Fibroblast of lung (primary cell): Measurements from ENCODE around the gene PLA2G3. TPM values are rescaled to one million over a fixed set of nuclear protein-coding genes. Genes with fewer than 3 reads are reported as not detected.

ENCODE experiments used
- DNase-seq, 2 donors: peaks; one replicate each; pipeline versions ENCODE4 v3.0.0 to v3.0.0-alpha.2; 2010; ENCODE audit warnings: low read depth in 2 of 2
- H2AFZ ChIP-seq: 2 replicates; pipeline ENCODE4 v1.5.1; 2012; ENCODE audit warnings: low read length, control low read depth, inconsistent platforms
- H3K27ac ChIP-seq: 2 replicates; pipeline ENCODE4 v1.5.1; 2011; ENCODE audit warnings: low read length, control low read depth; ENCODE audit not compliant: insufficient read depth
- H3K27me3 ChIP-seq: 2 replicates; pipeline ENCODE4 v1.5.1; 2011; ENCODE audit warnings: mild to moderate bottlenecking, low read length; ENCODE audit not compliant: control insufficient read depth, insufficient read depth
- H3K36me3 ChIP-seq: 2 replicates; pipeline ENCODE4 v1.5.1; 2011; ENCODE audit warnings: low read length; ENCODE audit not compliant: control insufficient read depth, insufficient read depth
- H3K4me1 ChIP-seq: 2 replicates; pipeline ENCODE4 v1.5.1; 2011; ENCODE audit warnings: low read length; ENCODE audit not compliant: control insufficient read depth, insufficient read depth; ENCODE audit errors: extremely low read depth
- H3K4me2 ChIP-seq: 2 replicates; pipeline ENCODE4 v1.5.1; 2011; ENCODE audit warnings: low read length, control low read depth; ENCODE audit not compliant: insufficient read depth; ENCODE audit errors: extremely low read depth
- H3K4me3 ChIP-seq, 4 experiments: fragments of 200-600 bp in 1 of 4; sonication (generic) in 1 of 4; replicated peaks in 1 of 4; 2 replicates each; pipeline ENCODE4 v1.5.1; 2011 to 2016; ENCODE audit warnings: low read length in 4 of 4, low read depth in 3 of 4, mild to moderate bottlenecking in 3 of 4, control low read depth in 2 of 4, inconsistent platforms in 1 of 4, mixed read lengths in 1 of 4; ENCODE audit not compliant: insufficient read depth in 1 of 4; ENCODE audit errors: control extremely low read depth in 1 of 4
- H3K79me2 ChIP-seq: 2 replicates; pipeline ENCODE4 v1.5.1; 2012; ENCODE audit warnings: mild to moderate bottlenecking, low read length, inconsistent platforms; ENCODE audit not compliant: control insufficient read depth, insufficient read depth
- H3K9ac ChIP-seq: 2 replicates; pipeline ENCODE4 v1.5.1; 2011; ENCODE audit warnings: mild to moderate bottlenecking, low read length, control low read depth; ENCODE audit not compliant: insufficient read depth
- H3K9me3 ChIP-seq: 2 replicates; pipeline ENCODE4 v1.5.1; 2012; ENCODE audit warnings: low read depth, low read length; ENCODE audit not compliant: control insufficient read depth, insufficient read depth
- H4K20me1 ChIP-seq: 2 replicates; pipeline ENCODE4 v1.5.1; 2011; ENCODE audit warnings: low read length; ENCODE audit not compliant: control insufficient read depth, insufficient read depth; ENCODE audit errors: extremely low read depth
- CTCF ChIP-seq, 2 donors: IDR thresholded peaks in 1 of 2; conservative IDR thresholded peaks in 1 of 2; 1 replicate in 1 of 2; 2 replicates in 1 of 2; pipeline ENCODE4 v1.5.1; 2011 to 2012; ENCODE audit warnings: low read length in 2 of 2, control low read depth in 1 of 2, inconsistent platforms in 1 of 2, low read depth in 1 of 2, mild to moderate bottlenecking in 1 of 2
- EZH2 ChIP-seq: IDR thresholded peaks from 2 replicates; pipeline ENCODE4 v1.5.1; 2012; ENCODE audit warnings: low read length, control low read depth, mild to moderate bottlenecking; ENCODE audit errors: missing control alignments
- polyA plus RNA-seq, 2 donors: library from polyadenylated mRNA; depleted of rRNA in 1 of 2; stranded (reverse) in 1 of 2; unstranded in 1 of 2; fragments of >200 nt; gene quantifications; 2 replicates each; pipeline ENCODE4 v1.2.1, GENCODE V29; 2011 to 2012; ENCODE audit warnings: missing spikeins in 1 of 2
- total RNA-seq: library from RNA; depleted of rRNA; stranded (reverse); fragments of >200 nt; gene quantifications from 2 replicates; pipeline ENCODE4 v1.2.1, GENCODE V29; 2014

PLA2G3 gene
- total and polyA plus RNA-seq, 2 donors (not counting 1 experiment from before 2014, with no cell fraction given), result 0.18 to 0.33 TPM

GRCh38 chr22:31096657-31097279, 43.5 kb downstream of the PLA2G3 start:
- Histone ChIP-seq H2AFZ (no peak overlapping the region), H3K27me3 (no peaks in the 10 kb centered on the region), H3K4me3 (no peak overlapping the region), H3K4me2 (no peak overlapping the region), H3K9ac (no peak overlapping the region), H3K79me2 (peaks cover 7% of the 10 kb centered on the region), H3K9me3 (no peaks in the 10 kb centered on the region), H3K4me1 (peaks cover 3% of the 10 kb centered on the region), H3K27ac (no peak overlapping the region), H4K20me1 (no peaks in the 10 kb centered on the region), H3K36me3 (peaks cover 73% of the 10 kb centered on the region)
- TF ChIP-seq EZH2 (no peak), CTCF (conservative IDR thresholded peaks at IDR 0.05 in 1 of 2, IDR thresholded peaks at IDR 0.05 in 1 of 2; ENCODE audit: low read depth in 1 of 2, low read length in 2 of 2) (no peak)
- DNase-seq, result no peak

- TF ChIP-seq CTCF (conservative IDR thresholded peaks at IDR 0.05 in 1 of 2, IDR thresholded peaks at IDR 0.05 in 1 of 2; ENCODE audit: low read depth in 1 of 2, low read length in 2 of 2) (no peak), EZH2 (no peak)
- H3K79me2 ChIP-seq, result peaks cover 11% of the 10 kb centered on the region
Measured at GRCh38 chr22:31095637-31096249, 44.6 kb downstream of the PLA2G3 start.

GRCh38 chr22:31094741-31095140, 45.6 kb downstream of the PLA2G3 start:
- Histone ChIP-seq H3K79me2 (peaks cover 12% of the 10 kb centered on the region), H3K9ac (no peak overlapping the region), H3K36me3 (peaks cover 81% of the 10 kb centered on the region), H3K4me2 (no peak overlapping the region), H4K20me1 (no peaks in the 10 kb centered on the region), H3K27me3 (no peaks in the 10 kb centered on the region), H3K4me1 (peaks cover 2% of the 10 kb centered on the region), H3K4me3 (no peak overlapping the region), H3K9me3 (no peaks in the 10 kb centered on the region), H2AFZ (no peak overlapping the region), H3K27ac (no peak overlapping the region)
- DNase-seq, result no peak
- TF ChIP-seq CTCF (conservative IDR thresholded peaks at IDR 0.05 in 1 of 2, IDR thresholded peaks at IDR 0.05 in 1 of 2; ENCODE audit: low read depth in 1 of 2, low read length in 2 of 2) (no peak), EZH2 (no peak)

More at GRCh38 chr22:31095637-31096249, 44.6 kb downstream of the PLA2G3 start:
- Histone ChIP-seq H3K27ac (no peak overlapping the region), H2AFZ (no peak overlapping the region), H3K27me3 (no peaks in the 10 kb centered on the region), H3K4me3 (no peak overlapping the region), H3K4me2 (no peak overlapping the region), H3K9me3 (no peaks in the 10 kb centered on the region), H3K36me3 (peaks cover 80% of the 10 kb centered on the region), H3K9ac (no peak overlapping the region), H3K4me1 (peaks cover 2% of the 10 kb centered on the region), H4K20me1 (no peaks in the 10 kb centered on the region)
- DNase-seq, result no peak
